ENCODE measurements around the gene AOPEP. TPM values are rescaled to one million over a fixed set of nuclear protein-coding genes. Genes with fewer than 3 reads are reported as not detected.

Gene AOPEP
- total RNA-seq, 4 donors from 2014 or later: 80.7 to 428 (median 126) TPM

DNA sequence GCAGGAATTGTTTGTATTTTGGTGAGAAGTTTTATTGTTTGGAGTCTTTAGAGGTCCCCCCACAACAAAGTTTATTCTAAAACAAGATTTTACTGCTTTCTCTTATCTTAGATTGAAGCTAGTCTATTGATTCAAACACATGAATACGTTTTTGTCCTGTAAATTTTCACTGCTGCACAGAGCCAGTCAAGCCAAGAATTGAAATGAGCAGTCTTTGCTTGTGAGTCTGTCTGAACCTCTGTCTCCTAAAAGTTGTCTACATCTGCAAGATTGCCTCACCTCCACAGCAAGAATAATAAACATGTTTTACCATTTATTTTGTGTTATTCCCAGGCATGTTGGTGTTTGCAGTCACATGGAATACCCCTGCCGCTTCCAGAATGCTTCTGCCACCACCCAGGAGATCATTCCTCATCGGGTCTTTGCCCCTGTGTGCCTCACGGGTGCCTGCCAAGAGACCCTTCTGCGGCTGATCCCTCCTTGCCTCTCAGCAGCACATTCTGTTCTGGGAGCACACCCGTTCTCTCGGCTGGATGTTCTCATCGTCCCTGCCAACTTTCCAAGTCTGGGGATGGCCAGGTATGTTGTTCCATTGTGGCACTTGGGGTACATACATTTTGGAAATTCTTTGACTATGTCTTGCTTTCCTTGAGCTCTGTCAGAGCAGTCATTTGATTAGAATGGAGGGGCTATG, 74.1 kb downstream of the AOPEP start:
- peaks cover 5 to 15% of the 10 kb centered on the region in 2 donors for H3K4me1 ChIP-seq
- intact Hi-C loops (cut with DNase I; ENCODE audit: low total_unique reads): no loop called here

DNA sequence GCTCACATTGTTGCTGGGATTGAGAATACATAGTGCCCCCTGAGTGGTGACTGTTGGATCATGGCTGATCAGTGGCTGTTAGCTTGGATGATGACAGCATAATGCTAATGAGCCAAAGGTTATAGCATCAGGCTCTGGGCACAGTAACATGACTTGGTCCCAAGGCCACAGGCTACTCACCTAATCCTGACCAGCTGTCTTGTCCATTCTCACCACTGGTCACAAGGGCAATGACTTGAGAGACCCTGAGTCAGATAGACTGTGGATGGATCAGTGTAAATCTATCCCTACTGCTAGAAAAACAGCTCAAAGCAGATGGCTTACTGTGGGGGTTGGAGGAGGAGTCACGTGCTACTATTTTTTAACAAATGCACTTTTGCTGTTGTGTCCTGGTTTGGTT, 74.7 kb downstream of the AOPEP start:
- no peaks in the 10 kb centered on the region for H3K27me3 ChIP-seq
- H3K36me3 ChIP-seq: no peaks in the 10 kb centered on the region
- no peak overlapping the region for H3K4me3 ChIP-seq
- H3K27ac ChIP-seq: peak overlapping the region; percentile 81 to 90
- intact Hi-C loops (cut with DNase I; ENCODE audit: low total_unique reads): no loop called here
- H3K9me3 ChIP-seq: no peaks in the 10 kb centered on the region
- TF ChIP-seq, protein P1, sequence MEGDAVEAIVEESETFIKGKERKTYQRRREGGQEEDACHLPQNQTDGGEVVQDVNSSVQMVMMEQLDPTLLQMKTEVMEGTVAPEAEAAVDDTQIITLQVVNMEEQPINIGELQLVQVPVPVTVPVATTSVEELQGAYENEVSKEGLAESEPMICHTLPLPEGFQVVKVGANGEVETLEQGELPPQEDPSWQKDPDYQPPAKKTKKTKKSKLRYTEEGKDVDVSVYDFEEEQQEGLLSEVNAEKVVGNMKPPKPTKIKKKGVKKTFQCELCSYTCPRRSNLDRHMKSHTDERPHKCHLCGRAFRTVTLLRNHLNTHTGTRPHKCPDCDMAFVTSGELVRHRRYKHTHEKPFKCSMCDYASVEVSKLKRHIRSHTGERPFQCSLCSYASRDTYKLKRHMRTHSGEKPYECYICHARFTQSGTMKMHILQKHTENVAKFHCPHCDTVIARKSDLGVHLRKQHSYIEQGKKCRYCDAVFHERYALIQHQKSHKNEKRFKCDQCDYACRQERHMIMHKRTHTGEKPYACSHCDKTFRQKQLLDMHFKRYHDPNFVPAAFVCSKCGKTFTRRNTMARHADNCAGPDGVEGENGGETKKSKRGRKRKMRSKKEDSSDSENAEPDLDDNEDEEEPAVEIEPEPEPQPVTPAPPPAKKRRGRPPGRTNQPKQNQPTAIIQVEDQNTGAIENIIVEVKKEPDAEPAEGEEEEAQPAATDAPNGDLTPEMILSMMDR (IDR thresholded peaks at IDR 0.05): no peak
- no peak for TF ChIP-seq POLR2A (IDR thresholded peaks at IDR 0.05)
- H3K4me1 ChIP-seq: peaks cover 5 to 15% of the 10 kb centered on the region in 2 donors
- no peak for DNase-seq

More for the DNA sequence above, 74.1 kb downstream of the AOPEP start:
- Histone ChIP-seq H3K27me3 (no peaks in the 10 kb centered on the region), H3K36me3 (no peaks in the 10 kb centered on the region), H3K27ac (peak overlapping the region; percentile 81 to 90), H3K4me3 (no peak overlapping the region), H3K9me3 (no peaks in the 10 kb centered on the region)
- no peak for TF ChIP-seq POLR2A (IDR thresholded peaks at IDR 0.05)
- TF ChIP-seq, protein P1 (IDR thresholded peaks at IDR 0.05): no peak
- DNase-seq: no peak

DNA sequence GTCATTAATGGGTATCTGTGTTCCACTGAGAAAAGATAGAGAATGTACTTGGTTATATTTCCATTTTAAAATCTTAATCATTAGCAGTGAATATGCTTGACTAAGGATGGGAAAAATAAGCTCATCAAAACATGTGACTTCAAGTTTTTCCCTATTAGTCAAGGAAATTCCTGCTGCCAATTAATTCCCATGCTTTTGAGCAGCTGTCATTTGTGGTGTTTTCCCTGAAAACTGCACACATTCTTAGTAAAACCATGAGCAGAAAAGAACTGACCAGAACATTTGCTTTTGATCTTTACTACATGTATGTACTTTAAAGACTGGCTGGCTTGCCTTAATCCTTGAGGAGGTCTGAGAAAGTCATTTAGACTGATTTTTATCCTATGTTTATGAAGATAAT, 75.2 kb downstream of the AOPEP start:
- H3K27ac ChIP-seq: peak overlapping the region; percentile 81 to 90
- peaks cover 5 to 15% of the 10 kb centered on the region in 2 donors for H3K4me1 ChIP-seq
- TF ChIP-seq POLR2A (IDR thresholded peaks at IDR 0.05): no peak
- TF ChIP-seq, protein P1 (IDR thresholded peaks at IDR 0.05): no peak
- DNase-seq: no peak
- intact Hi-C loops (cut with DNase I; ENCODE audit: low total_unique reads): no loop called here
- no peaks in the 10 kb centered on the region for H3K36me3 ChIP-seq
- H3K27me3 ChIP-seq: no peaks in the 10 kb centered on the region
- H3K9me3 ChIP-seq: no peaks in the 10 kb centered on the region
- no peak overlapping the region for H3K4me3 ChIP-seq

DNA sequence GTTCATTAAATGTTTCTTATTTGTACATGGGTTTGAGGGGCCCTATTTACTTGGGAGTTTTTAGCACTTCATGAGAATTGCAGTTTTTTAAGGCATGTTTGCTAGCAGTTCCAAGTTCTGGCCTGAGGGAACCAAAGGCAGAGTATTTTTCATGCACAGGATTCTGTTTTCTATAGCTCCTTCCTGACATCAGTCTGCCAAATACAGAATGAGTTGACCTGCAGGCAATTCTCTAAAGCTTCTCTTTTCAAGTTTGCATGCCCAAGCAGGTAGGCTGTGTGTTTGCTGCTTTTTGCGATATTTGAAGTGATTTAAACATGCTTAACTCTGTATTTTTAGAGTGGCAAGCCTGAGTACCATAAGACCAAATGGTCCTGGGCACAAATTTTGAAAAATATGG, 75.8 kb downstream of the AOPEP start:
- no peaks in the 10 kb centered on the region for H3K36me3 ChIP-seq
- no peaks in the 10 kb centered on the region for H3K27me3 ChIP-seq
- H3K4me1 ChIP-seq: peaks cover 5 to 15% of the 10 kb centered on the region in 2 donors
- intact Hi-C loops (cut with DNase I; ENCODE audit: low total_unique reads): no loop called here
- no peak for TF ChIP-seq POLR2A (IDR thresholded peaks at IDR 0.05)
- TF ChIP-seq, protein P1 (IDR thresholded peaks at IDR 0.05): no peak
- no peaks in the 10 kb centered on the region for H3K9me3 ChIP-seq
- no peak overlapping the region for H3K4me3 ChIP-seq
- H3K27ac ChIP-seq: peak overlapping the region; percentile 81 to 90
- no peak for DNase-seq

DNA sequence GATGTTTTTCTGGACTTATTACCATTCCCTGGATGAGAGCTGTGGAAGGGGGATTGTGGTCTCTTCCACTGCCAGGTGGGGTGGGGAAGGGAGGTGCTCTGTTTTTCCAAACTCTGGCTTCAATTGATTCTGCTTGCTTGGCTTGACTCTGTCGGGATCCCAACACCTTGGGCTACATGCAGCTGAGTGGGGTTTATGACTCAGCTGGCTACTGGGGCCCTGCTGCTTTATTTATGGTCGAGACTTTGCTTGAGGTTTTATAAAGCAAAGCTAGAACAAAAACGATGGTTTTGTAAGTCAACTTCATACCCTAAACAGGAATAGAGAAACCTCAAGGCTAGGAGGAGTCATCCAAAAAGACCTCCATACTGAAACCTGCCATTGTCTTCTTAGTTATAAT, 76.3 kb downstream of the AOPEP start:
- no peak for DNase-seq
- Histone ChIP-seq H3K27ac (peak overlapping the region; percentile 81 to 90), H3K4me3 (no peak overlapping the region), H3K27me3 (no peaks in the 10 kb centered on the region), H3K36me3 (no peaks in the 10 kb centered on the region), H3K4me1 (peaks cover 5 to 15% of the 10 kb centered on the region in 2 donors), H3K9me3 (no peaks in the 10 kb centered on the region)
- TF ChIP-seq, protein P1 (IDR thresholded peaks at IDR 0.05): no peak
- TF ChIP-seq POLR2A (IDR thresholded peaks at IDR 0.05): no peak
- intact Hi-C loops (cut with DNase I; ENCODE audit: low total_unique reads): no loop called here

Data from uterus (tissue), 4 donors.